ENCODE results near the gene ANKLE2.
"Not testable (repeated sequence)": the region's sequence is repeated elsewhere in the genome, so short reads cannot be mapped to it uniquely, and the experiment has no call there.

ANKLE2 gene

DNA sequence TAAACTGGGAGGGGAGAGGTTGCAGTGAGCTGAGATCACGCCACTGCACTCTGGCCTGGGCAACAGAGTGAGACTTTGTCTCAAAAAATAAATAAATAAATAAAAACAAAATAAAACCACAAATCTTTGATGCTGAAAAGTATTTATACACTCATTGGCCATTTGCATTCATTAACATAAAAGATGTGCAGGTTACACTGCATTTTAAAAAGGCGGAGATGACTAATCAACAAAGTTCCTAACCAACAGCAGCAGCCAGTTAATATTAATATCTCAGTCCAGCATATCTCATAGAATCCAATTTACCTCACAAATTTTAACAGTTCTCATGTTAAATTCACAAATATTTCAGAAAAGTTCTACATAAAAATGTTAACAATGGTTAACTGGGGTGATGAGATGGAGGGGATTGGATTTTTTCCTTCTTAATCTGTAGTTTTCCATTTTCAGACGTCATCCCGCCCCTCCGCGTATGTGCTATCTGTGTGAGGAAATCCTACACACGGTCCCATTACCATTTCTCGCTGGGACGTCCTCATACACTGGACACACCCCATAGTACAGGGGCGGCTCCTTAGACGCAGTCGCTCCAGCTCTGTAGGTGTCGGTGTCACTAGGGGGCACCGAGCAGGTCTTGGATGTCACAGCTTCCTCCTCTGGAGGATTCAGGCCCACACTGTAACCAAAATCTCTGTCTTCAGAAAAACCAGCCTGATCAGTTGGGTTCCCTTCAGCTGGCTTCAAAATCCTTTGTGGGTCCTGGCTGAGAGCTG is 7.3 kb downstream of the ANKLE2 start:
- TF ChIP-seq, protein P1, sequence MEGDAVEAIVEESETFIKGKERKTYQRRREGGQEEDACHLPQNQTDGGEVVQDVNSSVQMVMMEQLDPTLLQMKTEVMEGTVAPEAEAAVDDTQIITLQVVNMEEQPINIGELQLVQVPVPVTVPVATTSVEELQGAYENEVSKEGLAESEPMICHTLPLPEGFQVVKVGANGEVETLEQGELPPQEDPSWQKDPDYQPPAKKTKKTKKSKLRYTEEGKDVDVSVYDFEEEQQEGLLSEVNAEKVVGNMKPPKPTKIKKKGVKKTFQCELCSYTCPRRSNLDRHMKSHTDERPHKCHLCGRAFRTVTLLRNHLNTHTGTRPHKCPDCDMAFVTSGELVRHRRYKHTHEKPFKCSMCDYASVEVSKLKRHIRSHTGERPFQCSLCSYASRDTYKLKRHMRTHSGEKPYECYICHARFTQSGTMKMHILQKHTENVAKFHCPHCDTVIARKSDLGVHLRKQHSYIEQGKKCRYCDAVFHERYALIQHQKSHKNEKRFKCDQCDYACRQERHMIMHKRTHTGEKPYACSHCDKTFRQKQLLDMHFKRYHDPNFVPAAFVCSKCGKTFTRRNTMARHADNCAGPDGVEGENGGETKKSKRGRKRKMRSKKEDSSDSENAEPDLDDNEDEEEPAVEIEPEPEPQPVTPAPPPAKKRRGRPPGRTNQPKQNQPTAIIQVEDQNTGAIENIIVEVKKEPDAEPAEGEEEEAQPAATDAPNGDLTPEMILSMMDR (IDR thresholded peaks at IDR 0.05; ENCODE audit: low read depth, low read length) = no peak
- DNase-seq (ENCODE audit: extremely low read depth, low read depth) = no peak

DNA sequence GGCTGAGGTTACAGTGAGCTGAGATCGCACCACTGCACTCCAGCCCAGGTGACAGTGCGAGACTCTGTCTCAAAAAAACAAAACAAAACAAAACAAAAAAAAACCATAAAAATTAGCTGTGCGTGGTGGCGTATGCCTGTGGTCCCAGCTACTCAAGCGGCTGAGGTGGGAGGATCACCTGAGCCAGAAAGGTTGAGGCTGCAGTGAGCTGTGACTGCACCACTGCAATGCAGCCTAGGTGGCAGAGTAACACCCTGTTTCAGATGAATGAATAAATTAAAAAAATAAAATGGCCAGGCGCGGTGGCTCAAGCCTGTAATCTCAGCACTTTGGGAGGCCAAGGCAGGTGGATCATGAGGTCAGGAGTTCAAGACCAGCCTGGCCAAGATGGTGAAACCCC is 8.0 kb downstream of the ANKLE2 start:
- DNase-seq (ENCODE audit: extremely low read depth, low read depth) = not testable (repeated sequence)

DNA sequence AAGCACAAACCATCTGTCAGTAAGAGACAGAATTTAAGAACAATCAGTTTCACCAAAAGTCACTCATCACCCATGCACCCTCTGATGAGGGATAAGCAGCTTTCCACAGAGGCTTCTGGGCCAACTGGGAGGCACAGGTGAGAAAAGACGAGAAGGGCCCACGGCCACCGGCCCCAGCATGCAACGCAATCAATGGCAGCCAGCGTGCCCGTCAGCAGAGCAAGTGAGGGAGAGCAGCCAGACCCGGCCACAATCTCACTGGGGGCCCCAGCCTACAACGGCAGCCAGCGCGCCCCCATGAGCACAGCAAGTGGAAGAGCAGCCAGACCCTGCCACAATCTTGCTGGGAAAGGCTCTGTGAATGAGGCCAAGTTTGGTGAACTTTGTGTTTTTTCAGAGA is 13.3 kb downstream of the ANKLE2 start:
- DNase-seq (ENCODE audit: extremely low read depth, low read depth) = no peak
- TF ChIP-seq, protein P1 (IDR thresholded peaks at IDR 0.05; ENCODE audit: low read depth, low read length) = no peak

DNA sequence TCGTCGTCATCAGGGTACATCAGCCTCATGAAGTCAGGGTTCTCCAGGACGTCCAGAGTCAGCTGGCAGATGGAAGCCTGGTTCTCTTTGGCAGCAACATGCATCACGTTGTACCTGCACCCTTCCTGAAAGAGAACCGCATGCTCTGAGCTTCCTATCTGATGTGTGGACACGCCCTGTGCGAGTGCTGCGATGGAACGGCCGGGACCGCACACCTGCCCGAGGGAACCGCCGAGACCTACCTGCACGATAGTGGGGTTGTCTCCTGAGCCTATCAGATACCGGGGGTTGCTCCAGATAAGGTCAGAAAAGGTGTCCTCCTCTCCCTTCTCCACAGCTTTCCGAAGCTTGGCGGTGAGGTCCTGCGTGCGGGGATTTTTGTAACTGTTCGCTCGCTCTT is 13.7 kb downstream of the ANKLE2 start:
- no peak for DNase-seq (ENCODE audit: extremely low read depth, low read depth)
- TF ChIP-seq, protein P1 (IDR thresholded peaks at IDR 0.05; ENCODE audit: low read depth, low read length) = no peak

DNA sequence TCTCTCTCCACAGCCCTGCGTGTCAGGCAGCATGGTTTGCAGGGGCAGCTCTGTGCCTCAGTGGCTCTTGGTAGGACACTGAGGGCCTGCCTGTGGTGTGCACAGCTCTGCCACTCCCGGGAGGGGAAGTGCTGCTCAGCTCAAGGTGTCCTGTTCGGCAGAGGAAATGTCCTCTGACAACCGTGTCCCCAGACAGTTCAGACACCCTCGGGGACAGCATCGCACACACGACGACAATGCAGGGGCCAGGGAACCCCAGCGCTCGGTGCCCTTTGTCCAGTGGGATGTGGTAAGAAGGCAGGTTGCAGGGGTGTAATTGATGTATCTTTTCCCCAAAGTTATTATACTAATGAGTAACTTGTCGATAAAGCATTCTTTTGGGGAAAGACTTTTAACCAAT is 14.2 kb downstream of the ANKLE2 start:
- TF ChIP-seq, protein P1 (IDR thresholded peaks at IDR 0.05; ENCODE audit: low read depth, low read length) = no peak
- DNase-seq (ENCODE audit: extremely low read depth, low read depth) = no peak

DNA sequence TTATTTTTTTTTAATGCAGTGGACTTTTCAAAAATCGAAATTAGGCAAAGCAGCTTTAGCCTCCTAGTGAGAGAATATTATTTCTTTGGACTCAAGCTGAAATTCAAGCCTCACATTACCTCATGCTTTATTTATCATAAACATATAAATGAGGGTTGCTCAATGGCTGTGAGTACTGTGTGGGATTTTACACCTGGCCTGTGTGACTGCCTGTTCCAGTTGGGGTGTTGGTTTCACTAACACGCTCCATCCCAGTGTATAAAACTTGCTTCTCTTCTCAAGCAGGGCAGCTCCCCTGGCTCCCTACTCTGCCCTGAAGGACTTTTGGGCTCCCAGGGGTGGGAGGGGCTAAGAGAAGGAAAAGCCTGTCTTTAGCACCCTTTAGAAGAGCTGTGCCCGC is 15.0 kb downstream of the ANKLE2 start:
- TF ChIP-seq, protein P1 (IDR thresholded peaks at IDR 0.05; ENCODE audit: low read depth, low read length) = no peak
- no peak for DNase-seq (ENCODE audit: extremely low read depth, low read depth)

DNA sequence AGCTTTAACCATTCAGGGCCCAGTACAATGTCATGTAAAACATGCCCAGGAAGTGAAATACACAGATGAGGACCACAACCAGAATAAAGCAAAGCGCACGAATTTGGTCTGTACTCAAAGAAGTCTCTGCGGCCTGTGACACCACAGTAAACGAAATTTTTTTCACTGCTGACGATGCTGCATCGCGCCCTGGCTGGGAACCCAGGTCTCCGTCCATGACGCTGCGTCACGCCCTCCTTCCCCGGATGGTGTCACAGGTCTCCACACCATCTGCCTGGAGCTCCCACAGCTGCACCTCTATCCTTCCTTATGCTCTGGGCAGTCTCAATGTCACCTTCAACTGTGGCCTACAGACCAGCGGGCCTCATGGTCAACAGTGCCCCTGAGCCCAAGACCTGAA is 17.8 kb downstream of the ANKLE2 start:
- TF ChIP-seq, protein P1 (IDR thresholded peaks at IDR 0.05; ENCODE audit: low read depth, low read length) = no peak
- DNase-seq (ENCODE audit: extremely low read depth, low read depth) = no peak

DNA sequence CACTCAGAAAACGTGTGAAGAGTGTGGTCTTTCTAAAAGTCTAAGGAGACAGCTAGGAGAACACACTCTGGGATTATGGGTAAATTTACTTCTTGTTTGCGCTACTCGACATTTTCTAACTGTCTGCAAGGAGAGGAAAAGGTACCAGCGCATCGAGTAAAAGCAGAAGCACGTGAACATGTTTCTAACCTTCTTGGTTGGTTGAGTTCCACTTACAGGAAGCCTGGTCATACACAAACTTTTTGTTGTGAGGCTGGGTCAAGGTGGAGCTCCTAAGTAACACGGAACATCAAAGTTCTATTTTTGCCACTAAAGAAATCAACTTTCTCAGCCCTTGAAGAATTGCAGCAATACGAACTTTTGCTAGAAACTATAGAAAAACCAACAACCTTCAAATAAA is 20.0 kb downstream of the ANKLE2 start:
- TF ChIP-seq, protein P1 (IDR thresholded peaks at IDR 0.05; ENCODE audit: low read depth, low read length) = no peak
- no peak for DNase-seq (ENCODE audit: extremely low read depth, low read depth)
